Measurements from ENCODE around the gene ELOVL1.
A peak's percentile ranks its signal among the peaks of the same experiment; 100 is the strongest.
"Not testable (repeated sequence)": the region's sequence is repeated elsewhere in the genome, so short reads cannot be mapped to it uniquely, and the experiment has no call there.

ELOVL1 gene

GRCh38 chr1:43369779-43370178, 2.0 kb upstream of the ELOVL1 start:
- H3K9ac ChIP-seq (ENCODE audit: low read depth, low read length); H3K9me3 ChIP-seq (ENCODE audit: control insufficient read depth, insufficient read depth, low read length); H3K36me3 ChIP-seq (ENCODE audit: insufficient read depth, low read length): not testable (repeated sequence)
- peaks cover 12% of the 10 kb centered on the region; the same call in 1 of the 2 replicates for H3K4me1 ChIP-seq (ENCODE audit: insufficient read depth, low read length)

- H3K4me1 ChIP-seq (ENCODE audit: insufficient read depth, low read length): peaks cover 12% of the 10 kb centered on the region; the same call in 1 of the 2 replicates
These were observed 822 bp upstream of the ELOVL1 start for GRCh38 chr1:43368646-43369020.

GRCh38 chr1:43367026-43367903, 546 bp downstream of the ELOVL1 start:
- Histone ChIP-seq H3K4me1 (ENCODE audit: insufficient read depth, low read length) (peaks cover 8% of the 10 kb centered on the region; the same call in 1 of the 2 replicates), H3K9me3 (ENCODE audit: control insufficient read depth, insufficient read depth, low read length) (no peaks in the 10 kb centered on the region), H3K9ac (ENCODE audit: low read depth, low read length) (peak overlapping the region; percentile 85), H3K36me3 (ENCODE audit: insufficient read depth, low read length) (peaks cover 6% of the 10 kb centered on the region)

More at GRCh38 chr1:43368646-43369020, 822 bp upstream of the ELOVL1 start:
- H3K9me3 ChIP-seq (ENCODE audit: control insufficient read depth, insufficient read depth, low read length): no peaks in the 10 kb centered on the region
- peak overlapping the region; percentile 85 for H3K9ac ChIP-seq (ENCODE audit: low read depth, low read length)
- peaks cover 6% of the 10 kb centered on the region; the same call in 1 of the 2 replicates for H3K36me3 ChIP-seq (ENCODE audit: insufficient read depth, low read length)

- H3K36me3 ChIP-seq (ENCODE audit: insufficient read depth, low read length): peaks cover 12% of the 10 kb centered on the region
- peak overlapping the region; percentile 85; the same call in 1 of the 2 replicates for H3K9ac ChIP-seq (ENCODE audit: low read depth, low read length)
- peaks cover 8% of the 10 kb centered on the region; the same call in 1 of the 2 replicates for H3K4me1 ChIP-seq (ENCODE audit: insufficient read depth, low read length)
These were observed 1.2 kb downstream of the ELOVL1 start for GRCh38 chr1:43366601-43367025.

GRCh38 chr1:43366179-43366578, 1.6 kb downstream of the ELOVL1 start:
- H3K36me3 ChIP-seq (ENCODE audit: insufficient read depth, low read length): peaks cover 15% of the 10 kb centered on the region
- H3K4me1 ChIP-seq (ENCODE audit: insufficient read depth, low read length): peaks cover 8% of the 10 kb centered on the region; the same call in 1 of the 2 replicates
- peak overlapping the region; percentile 85; the same call in 1 of the 2 replicates for H3K9ac ChIP-seq (ENCODE audit: low read depth, low read length)
- no peaks in the 10 kb centered on the region for H3K9me3 ChIP-seq (ENCODE audit: control insufficient read depth, insufficient read depth, low read length)

More at GRCh38 chr1:43366601-43367025, 1.2 kb downstream of the ELOVL1 start:
- no peaks in the 10 kb centered on the region for H3K9me3 ChIP-seq (ENCODE audit: control insufficient read depth, insufficient read depth, low read length)

- H3K9ac ChIP-seq (ENCODE audit: low read depth, low read length): no peak overlapping the region
- peaks cover 20% of the 10 kb centered on the region for H3K36me3 ChIP-seq (ENCODE audit: insufficient read depth, low read length)
- H3K9me3 ChIP-seq (ENCODE audit: control insufficient read depth, insufficient read depth, low read length): no peaks in the 10 kb centered on the region
- peaks cover 11% of the 10 kb centered on the region; the same call in 1 of the 2 replicates for H3K4me1 ChIP-seq (ENCODE audit: insufficient read depth, low read length)
These were observed 2.1 kb downstream of the ELOVL1 start for GRCh38 chr1:43365678-43366077.

- Histone ChIP-seq H3K36me3 (ENCODE audit: insufficient read depth, low read length) (peaks cover 29% of the 10 kb centered on the region), H3K9me3 (ENCODE audit: control insufficient read depth, insufficient read depth, low read length) (no peaks in the 10 kb centered on the region), H3K9ac (ENCODE audit: low read depth, low read length) (no peak overlapping the region), H3K4me1 (ENCODE audit: insufficient read depth, low read length) (peaks cover 12% of the 10 kb centered on the region; the same call in 1 of the 2 replicates)
These were observed 3.8 kb downstream of the ELOVL1 start for GRCh38 chr1:43363935-43364525.

GRCh38 chr1:43363283-43363934, 4.4 kb downstream of the ELOVL1 start:
- peaks cover 29% of the 10 kb centered on the region for H3K36me3 ChIP-seq (ENCODE audit: insufficient read depth, low read length)
- H3K9ac ChIP-seq (ENCODE audit: low read depth, low read length): no peak overlapping the region
- H3K9me3 ChIP-seq (ENCODE audit: control insufficient read depth, insufficient read depth, low read length): no peaks in the 10 kb centered on the region
- H3K4me1 ChIP-seq (ENCODE audit: insufficient read depth, low read length): peaks cover 9% of the 10 kb centered on the region; the same call in 1 of the 2 replicates

- Histone ChIP-seq H3K9ac (ENCODE audit: low read depth, low read length) (no peak overlapping the region), H3K4me1 (ENCODE audit: insufficient read depth, low read length) (peaks cover 4% of the 10 kb centered on the region; the same call in 1 of the 2 replicates), H3K9me3 (ENCODE audit: control insufficient read depth, insufficient read depth, low read length) (no peaks in the 10 kb centered on the region), H3K36me3 (ENCODE audit: insufficient read depth, low read length) (peaks cover 29% of the 10 kb centered on the region)
These were observed 7.2 kb downstream of the ELOVL1 start for GRCh38 chr1:43360616-43361015.

GRCh38 chr1:43359696-43360095, 8.1 kb downstream of the ELOVL1 start:
- H3K36me3 ChIP-seq (ENCODE audit: insufficient read depth, low read length): peaks cover 28% of the 10 kb centered on the region
- H3K9ac ChIP-seq (ENCODE audit: low read depth, low read length): peak overlapping the region; percentile 62
- no peaks in the 10 kb centered on the region for H3K9me3 ChIP-seq (ENCODE audit: control insufficient read depth, insufficient read depth, low read length)
- H3K4me1 ChIP-seq (ENCODE audit: insufficient read depth, low read length): peaks cover 4% of the 10 kb centered on the region; the same call in 1 of the 2 replicates

GRCh38 chr1:43358746-43359693, 8.8 kb downstream of the ELOVL1 start, which contains the start of gene CDC20:
TSS of gene CDC20 (plus strand) at chr1:43358981. CDS start at chr1:43359216, 235 bp downstream.
- peaks cover 23% of the 10 kb centered on the region for H3K36me3 ChIP-seq (ENCODE audit: insufficient read depth, low read length)
- peak within 1 kb of the TSS; percentile 95 for H3K9ac ChIP-seq (ENCODE audit: low read depth, low read length)
- H3K4me1 ChIP-seq (ENCODE audit: insufficient read depth, low read length): peaks cover 4% of the 10 kb centered on the region; the same call in 1 of the 2 replicates
- H3K9me3 ChIP-seq (ENCODE audit: control insufficient read depth, insufficient read depth, low read length): no peaks in the 10 kb centered on the region

- Histone ChIP-seq H3K9me3 (ENCODE audit: control insufficient read depth, insufficient read depth, low read length) (no peaks in the 10 kb centered on the region), H3K4me1 (ENCODE audit: insufficient read depth, low read length) (peaks cover 4% of the 10 kb centered on the region; the same call in 1 of the 2 replicates), H3K9ac (ENCODE audit: low read depth, low read length) (peak overlapping the region; percentile 95), H3K36me3 (ENCODE audit: insufficient read depth, low read length) (peaks cover 23% of the 10 kb centered on the region)
These were observed 9.6 kb downstream of the ELOVL1 start for GRCh38 chr1:43358121-43358745.

- Histone ChIP-seq H3K4me1 (ENCODE audit: insufficient read depth, low read length) (peaks cover 4% of the 10 kb centered on the region; the same call in 1 of the 2 replicates), H3K9me3 (ENCODE audit: control insufficient read depth, insufficient read depth, low read length) (no peaks in the 10 kb centered on the region), H3K9ac (ENCODE audit: low read depth, low read length) (no peak overlapping the region), H3K36me3 (ENCODE audit: insufficient read depth, low read length) (peaks cover 23% of the 10 kb centered on the region)
These were observed 10.6 kb downstream of the ELOVL1 start for GRCh38 chr1:43357251-43357650.
